ENCODE results near the gene ARFRP1.
A peak's percentile ranks its signal among the peaks of the same experiment; 100 is the strongest.
"Not testable (repeated sequence)": the region's sequence is repeated elsewhere in the genome, so short reads cannot be mapped to it uniquely, and the experiment has no call there.

The ARFRP1 gene

GRCh38 chr20:63655249-63655648 lies 52.5 kb downstream of the ARFRP1 start:
- DNase-seq (ENCODE audit: low spot score) = no peak

DNA sequence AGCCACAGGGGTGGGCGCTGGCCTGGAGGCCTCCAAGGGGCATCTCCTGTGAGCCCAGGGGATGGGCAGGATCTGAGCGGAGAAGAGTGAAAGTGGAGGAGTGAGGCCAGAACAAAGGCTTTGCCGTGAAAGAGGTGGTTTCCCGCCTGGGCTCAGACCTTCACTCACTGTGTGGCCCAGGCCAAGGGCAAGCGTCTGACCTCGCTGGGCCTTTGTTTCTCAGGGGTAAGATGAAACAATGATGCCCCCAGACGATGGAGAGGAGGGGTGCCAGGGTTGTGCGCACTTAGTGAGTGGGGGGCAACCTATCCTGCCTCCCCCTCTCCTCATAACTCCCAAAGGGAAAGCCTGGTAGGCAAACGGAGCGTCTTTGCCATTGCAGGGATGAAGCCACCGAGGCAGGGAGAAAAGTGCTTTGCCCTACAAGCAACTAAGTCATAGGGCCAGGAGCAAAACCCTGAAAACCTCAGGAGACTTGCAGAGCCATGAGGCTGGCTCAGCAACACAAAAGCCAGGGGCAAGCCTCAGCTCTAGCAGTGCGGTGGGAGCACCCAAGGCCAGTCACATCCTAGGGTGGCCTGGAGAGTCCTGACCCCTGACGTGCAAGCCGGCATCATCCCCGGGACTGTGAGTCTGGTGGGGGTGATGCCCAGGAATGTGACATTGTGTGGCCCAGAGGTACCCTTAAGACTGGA lies 53.7 kb downstream of the ARFRP1 start:
- DNase-seq (ENCODE audit: low spot score) = no peak

DNA sequence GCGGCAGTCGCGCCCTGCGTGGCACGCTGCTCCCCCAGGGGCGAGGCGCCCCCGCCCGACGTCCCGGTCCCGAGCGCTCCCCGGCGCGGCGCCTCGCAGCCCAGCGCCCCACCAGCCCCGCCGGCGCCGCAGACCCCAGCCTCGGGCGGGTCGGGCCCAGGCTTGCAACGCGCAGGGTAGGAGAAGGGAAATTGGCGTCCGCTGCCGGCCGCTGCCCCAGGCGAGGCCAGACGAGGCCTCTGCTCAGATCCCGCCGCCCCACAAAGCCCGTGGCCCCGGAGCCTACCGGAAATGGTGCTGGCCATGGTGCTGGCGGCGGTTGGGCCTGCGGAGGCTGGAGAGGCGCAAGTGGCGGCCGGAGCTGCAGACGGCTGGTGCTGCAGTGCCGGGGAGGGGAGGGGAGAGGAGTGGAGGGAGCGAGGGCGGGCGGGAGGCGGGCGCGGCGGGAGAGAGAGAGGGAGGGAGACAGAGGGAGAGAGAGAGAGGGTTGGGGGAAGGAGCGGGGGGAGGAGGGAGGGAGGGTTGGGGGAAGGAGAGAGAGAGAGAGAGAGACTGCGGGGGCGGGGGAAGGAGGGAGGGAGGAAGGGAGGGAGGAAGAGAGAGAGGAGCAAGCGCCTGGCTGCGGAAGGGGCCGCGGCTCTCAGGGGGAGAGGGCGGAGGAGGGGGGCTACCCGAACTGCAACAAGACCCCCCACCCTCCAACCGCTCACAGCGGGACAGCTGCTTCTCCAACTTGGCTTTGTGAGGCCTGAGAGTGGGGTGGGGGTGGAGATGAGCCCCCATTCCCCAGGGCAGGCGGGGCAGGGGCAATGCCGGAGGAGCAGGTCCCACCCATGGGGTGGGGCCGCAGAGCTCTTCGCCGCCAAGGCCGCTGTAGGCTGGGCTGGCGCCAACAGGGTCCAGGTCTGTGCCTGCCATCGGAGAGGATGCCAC lies 54.5 kb downstream of the ARFRP1 start, which contains the start of gene STMN3:
Gene STMN3 (minus strand): TSS at position 384 of the 933 bp plus-strand sequence. CDS start 79 bp downstream, at position 305.
- peak; percentile 92 for DNase-seq (ENCODE audit: low spot score)

- DNase-seq (ENCODE audit: low spot score) = peak; percentile 51
Measured at GRCh38 chr20:63652192-63652980, 55.4 kb downstream of the ARFRP1 start.

DNA sequence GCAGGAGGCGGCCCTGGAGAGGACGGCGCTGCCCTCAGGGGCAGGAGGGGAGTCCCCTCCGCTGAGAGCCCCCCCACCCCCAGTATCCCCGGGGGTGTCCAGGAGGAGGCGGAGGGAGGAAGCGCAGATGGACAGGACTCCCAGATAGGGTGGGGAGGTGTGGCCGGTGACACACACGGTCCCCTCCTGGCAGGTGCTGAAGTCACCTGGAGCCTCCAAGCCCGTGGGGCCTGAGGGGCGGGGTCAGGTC lies 55.9 kb downstream of the ARFRP1 start:
- DNase-seq (ENCODE audit: low spot score) = no peak

DNA sequence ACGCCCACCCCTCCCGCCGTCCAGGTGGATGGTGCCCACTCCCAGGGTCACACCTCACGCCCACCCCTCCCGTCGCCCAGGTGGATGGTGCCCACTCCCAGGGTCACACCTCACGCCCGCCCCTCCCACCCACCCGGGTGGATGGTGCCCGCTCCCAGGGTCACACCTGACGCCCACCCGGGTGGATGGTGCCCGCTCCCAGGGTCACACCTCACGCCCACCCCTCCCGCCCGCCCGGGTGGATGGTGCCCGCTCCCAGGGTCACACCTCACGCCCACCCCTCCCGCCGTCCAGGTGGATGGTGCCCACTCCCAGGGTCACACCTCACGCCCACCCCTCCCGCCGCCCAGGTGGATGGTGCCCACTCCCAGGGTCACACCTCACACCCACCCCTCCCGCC lies 57.3 kb downstream of the ARFRP1 start:
- not testable (repeated sequence) for DNase-seq (ENCODE audit: low spot score)

- DNase-seq (ENCODE audit: low spot score) = no peak
Measured at GRCh38 chr20:63648895-63649589, 58.7 kb downstream of the ARFRP1 start.

Data from AG08396 (cell line).